GM19324 (cell line): ENCODE results near the gene CLCN1.
"Not testable (repeated sequence)": the region's sequence is repeated elsewhere in the genome, so short reads cannot be mapped to it uniquely, and the experiment has no call there.

ENCODE experiments used
- ATAC-seq: cut with Tn5 transposase; IDR thresholded peaks from one replicate; pipeline ENCODE4 v1.9.1; 2021; ENCODE audit warnings: mild to moderate bottlenecking, moderate library complexity; ENCODE audit not compliant: unreplicated experiment, low FRiP score

The CLCN1 gene

GRCh38 chr7:143382791-143383641 is 67.1 kb downstream of the CLCN1 start:
- ATAC-seq: no peak

DNA sequence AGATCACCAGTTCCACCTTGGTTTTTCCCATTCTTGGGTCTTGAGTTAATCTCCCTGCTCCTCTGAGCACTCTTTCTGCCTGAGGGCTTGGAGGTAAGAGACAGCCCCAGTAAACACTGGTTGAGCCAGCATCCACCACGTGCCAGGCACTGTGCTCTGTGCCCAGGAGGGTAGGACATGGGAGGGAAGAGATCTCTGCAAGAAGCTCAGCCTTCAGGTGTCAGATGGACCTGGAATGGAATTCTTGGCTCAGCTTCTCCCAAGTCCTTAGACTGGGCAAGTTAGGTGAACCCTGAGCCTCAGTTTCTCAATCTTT is 67.7 kb downstream of the CLCN1 start:
- ATAC-seq: no peak

DNA sequence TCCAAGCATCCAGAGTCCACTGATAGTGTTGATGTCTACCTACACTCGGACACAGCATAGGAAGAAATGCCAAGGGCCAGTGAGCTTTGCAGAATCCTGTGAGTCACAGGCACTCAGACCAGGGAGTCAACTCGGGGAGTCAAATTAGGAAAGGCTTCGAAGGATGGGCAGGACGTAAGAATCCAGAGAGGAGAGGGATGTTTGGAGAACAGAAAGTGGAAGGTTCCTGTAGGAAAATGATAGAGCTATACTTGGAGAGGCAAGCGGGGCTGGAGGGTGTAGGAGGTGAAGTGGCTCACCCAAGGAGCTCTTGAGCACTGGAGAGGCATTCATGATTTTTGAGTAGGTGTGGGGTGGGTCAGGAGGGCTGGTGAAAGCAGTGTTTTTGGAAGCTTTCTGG is 68.2 kb downstream of the CLCN1 start:
- ATAC-seq: no peak

GRCh38 chr7:143384661-143385631 is 69.0 kb downstream of the CLCN1 start:
- ATAC-seq: no peak

DNA sequence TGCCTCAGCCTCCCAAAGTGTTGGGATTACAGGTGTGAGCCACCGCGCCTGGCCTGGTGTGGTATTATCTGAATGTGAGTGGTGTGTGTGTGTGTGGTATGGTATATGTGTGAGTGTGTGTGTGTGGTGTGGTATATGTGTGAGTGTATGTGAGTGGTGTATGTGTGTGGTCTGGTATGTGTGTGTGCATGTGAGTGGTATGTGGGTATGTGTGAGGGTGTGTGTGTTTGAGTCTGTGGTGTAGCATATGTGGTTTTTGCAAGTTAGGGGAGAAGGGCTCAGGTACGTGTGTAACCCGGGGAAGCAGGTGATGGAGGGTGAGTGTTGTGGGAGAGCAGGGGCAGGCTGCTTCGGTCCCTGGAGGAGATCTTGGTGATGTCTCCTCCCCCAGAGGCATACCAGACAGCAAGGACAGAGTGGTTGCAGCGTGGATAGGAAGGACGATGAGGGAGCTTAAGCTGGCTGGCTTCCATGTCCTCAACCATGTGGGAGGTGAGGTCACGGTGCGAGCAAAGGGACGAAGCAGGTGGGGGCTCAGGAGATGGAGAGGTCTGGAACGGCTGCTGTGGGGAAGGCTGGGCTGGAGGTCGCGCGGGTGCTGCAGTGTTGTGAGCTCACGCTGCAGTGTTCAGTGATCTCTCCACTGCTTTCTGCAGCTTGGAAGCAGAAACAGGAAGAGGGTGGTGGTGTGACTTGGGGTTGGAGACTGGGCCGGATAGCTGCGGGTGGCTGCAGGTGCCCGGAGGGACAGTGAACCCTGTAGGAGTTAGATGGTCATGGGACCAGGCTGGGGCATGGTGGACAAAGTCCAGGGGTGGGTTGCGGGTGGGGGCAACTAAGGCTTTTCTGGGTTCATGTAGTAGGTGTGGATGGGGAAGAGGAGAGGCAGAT is 70.2 kb downstream of the CLCN1 start:
- ATAC-seq: no peak

DNA sequence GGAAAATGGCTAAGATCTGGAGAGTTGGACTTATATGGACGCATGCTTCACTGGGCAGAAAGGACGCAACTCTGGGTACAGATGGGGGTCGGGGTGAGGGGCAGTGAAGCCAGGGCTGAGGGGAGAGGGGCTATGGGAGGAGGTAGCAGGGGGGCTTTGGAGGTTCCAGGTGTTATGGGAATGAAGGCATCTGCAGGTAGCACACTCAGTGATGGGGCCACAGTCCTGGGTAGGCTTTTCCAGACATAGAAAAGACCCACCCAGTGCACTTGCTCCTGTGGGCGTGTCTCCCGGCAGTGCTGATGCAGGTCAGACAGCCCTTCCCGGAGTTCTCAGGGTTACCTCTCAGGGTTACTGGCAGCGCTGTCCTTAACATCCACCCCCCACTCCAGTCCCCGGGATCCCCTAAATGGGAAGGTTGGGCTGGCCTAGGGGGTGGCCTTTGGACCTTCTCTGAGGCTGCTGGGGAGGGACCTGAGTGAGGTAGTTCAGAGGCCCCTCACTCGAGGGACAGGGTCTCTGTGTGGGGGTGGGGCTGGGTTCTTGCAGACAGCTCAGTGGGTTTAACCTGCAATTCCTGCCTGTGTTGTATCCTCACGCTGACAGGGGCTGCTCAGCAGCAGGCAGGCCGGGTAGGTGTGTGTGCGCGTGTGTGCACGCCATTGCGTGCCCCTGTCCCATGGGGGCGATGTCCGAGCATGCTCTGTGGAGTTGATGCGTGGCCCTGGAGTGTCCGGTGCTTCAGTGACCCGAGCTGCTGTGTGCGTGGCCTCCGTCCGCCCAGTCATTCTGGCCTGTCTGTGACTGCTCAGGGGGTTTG is 71.5 kb downstream of the CLCN1 start:
- ATAC-seq: no peak

DNA sequence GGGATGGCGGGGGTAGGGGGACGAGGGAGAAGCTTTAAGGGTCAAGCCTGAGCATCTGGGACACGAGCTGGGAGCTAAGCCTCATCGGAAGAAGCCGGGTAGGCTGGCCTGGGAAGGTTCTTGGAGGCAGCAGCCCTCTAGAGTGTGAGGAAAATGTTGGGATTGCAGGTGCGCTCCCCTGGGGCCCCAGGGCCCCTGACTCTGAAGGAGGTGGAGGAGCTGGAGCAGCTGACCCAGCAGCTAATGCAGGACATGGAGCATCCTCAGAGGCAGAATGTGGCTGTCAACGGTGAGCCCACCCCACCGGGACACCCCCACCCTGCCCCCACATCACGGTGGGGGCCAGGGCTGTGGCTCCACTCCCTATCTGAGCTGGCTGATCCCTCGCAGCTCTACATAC is 72.1 kb downstream of the CLCN1 start:
- ATAC-seq: no peak

- ATAC-seq: no peak
These were observed 72.7 kb downstream of the CLCN1 start for GRCh38 chr7:143388491-143389101.

DNA sequence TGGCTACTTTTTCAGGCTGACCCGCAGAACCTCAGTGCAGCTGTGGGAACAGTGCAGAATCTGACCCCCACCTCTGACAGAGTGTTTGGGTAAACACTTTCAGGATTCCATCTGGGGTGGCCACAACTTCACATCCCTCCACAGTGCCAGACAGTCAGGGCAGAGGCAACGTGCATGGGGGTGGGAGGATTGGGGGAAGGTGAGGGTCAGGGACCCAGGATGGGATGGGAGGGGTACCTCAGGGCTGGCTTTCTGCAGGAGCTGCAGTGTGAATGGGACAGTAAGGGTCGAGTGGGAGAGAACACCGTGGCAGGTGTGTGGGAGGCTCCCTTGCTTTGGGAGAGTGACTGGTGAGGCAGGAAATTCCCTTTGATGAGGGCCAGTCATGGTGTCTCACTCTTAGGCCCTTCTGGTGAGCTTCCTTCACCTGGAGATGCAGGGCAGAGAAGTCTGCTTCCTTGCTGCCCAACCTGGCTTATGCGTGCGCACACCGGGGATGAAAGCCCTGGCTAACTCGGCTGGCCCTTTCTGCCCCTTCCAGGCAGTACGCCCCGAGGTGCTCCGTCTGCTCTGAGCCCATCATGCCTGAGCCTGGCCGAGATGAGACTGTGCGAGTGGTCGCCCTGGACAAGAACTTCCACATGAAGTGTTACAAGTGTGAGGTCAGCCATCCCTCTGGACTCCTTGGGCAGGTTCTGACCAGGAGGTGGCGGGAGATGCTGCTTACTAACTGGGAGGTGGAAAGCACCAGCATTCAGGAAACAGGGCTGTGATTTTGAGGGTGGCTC is 73.6 kb downstream of the CLCN1 start:
- no peak for ATAC-seq

- ATAC-seq: no peak
These were observed 74.3 kb downstream of the CLCN1 start for GRCh38 chr7:143390104-143390772.

GRCh38 chr7:143390773-143391317 is 74.9 kb downstream of the CLCN1 start:
- no peak for ATAC-seq

DNA sequence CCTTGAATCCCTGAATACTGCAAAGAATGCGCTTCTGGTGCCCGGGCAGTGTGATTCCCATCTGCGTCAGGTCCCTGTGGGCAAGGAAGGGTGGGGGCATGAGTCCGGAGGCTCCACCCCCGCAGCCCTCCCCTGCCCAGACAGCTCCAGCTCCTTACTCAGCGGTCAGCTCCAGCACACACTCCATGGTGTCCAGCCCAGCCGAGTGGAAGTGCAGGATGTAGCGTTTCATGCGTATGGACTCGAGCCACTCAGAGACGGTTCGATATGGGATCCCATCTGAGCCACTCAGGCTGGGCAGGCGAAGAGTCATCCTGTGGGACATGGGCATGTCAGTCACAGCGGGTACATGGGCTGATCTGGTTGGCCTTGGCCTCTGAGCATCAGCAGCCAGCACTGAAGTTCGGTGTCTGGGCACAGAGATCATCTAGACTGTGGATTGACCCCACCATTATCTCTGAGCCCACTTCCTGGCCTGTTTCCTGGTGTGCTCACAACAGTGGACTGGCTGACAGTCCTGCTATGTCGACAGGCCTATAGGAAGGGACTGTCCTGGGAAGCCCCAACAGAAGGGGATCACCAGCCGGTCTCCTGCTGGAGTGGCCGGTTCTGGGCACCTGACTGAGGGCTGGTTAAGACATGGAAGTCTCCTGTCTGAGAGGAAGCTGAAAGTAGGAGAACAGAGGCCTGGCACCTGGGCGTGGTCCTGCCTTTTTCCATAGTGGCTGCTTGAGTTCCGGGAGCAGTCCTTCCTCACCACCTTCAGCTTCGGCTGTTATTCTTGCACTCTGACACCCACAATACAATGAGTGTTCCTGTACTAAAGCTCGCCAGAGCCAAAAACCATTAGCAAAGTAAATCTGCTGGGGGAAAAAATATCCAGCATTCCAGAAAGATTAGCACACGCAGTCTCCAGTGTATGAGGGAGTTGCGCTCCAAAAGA is 75.8 kb downstream of the CLCN1 start:
- ATAC-seq: no peak

DNA sequence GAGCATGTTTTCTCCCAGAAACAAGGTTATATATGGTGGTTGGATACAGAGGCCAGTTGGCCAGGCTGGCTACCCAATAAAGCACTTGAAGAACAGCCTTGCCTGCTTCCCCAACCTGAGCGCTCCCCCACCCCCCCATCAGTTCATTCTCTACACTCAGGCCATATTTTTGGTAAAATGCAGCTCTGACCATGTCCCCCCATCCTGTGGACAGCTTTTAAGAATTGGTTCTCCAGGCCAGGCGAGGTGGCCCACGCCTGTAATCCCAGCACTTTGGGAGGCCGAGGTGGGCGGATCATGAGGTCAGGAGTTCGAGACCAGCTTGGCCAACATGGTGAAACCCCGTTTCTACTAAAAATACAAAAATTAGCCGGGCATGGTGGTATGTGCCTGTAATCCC is 76.5 kb downstream of the CLCN1 start:
- ATAC-seq: not testable (repeated sequence)

- no peak for ATAC-seq
These were observed 77.0 kb downstream of the CLCN1 start for GRCh38 chr7:143392875-143393266.

DNA sequence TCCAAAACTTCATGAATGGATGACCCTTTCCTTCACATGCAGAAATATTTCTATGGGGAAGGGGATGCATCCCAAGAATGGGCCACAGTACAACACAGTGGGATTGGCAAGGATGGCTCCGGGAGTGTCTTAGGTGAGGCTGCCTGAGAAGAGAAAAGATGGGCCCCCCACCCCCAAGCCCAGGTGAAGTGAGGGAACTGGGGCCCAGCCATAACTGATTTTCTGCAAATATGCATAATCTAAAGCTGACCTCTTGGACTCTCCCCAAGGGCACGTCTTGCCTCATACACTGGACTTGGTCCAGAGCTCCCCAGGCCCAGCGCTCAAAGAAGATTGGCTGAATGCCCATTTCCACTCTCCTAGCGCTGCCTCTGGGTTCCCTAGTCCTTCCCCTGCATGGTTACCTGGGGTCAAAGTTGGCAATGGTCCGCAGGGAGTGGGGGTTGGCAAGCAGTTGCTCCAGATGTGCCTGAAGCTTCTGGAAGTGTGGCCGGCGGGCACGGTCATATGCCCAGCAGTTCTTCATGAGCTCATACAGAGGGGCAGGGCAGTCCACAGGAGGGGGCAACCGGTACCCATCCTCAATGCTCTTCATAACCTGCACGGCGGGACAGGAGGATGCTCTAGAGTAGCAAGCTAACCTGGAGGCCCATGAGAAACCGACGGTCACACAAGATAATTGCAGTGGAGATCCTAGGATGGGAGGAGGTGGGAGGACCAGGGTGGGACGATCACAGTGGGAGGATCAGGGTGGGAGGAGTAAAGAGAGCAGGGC is 77.5 kb downstream of the CLCN1 start:
- ATAC-seq: no peak

GRCh38 chr7:143394068-143394467 is 78.2 kb downstream of the CLCN1 start:
- ATAC-seq: no peak
